Mesodermal cell (in vitro differentiated cells): Measurements from ENCODE around the gene GDI1.

Source experiments
- H3K27ac ChIP-seq: 2 replicates; pipeline ENCODE4 v1.7.0; 2013; ENCODE audit warnings: mild to moderate bottlenecking, low read depth, low read length, moderate library complexity; ENCODE audit not compliant: severe bottlenecking
- H3K36me3 ChIP-seq: 2 replicates; pipeline ENCODE4 v1.7.1; 2013; ENCODE audit warnings: mild to moderate bottlenecking, low read length, moderate library complexity; ENCODE audit not compliant: control insufficient read depth, insufficient read depth
- H3K4me1 ChIP-seq: one replicate; pipeline ENCODE4 v1.7.1; 2013; ENCODE audit warnings: mild to moderate bottlenecking, low read length; ENCODE audit not compliant: insufficient read depth, control insufficient read depth, poor library complexity, severe bottlenecking
- H3K4me3 ChIP-seq: 2 replicates; pipeline ENCODE4 v1.7.0; 2013; ENCODE audit warnings: low read length, control low read depth, mild to moderate bottlenecking; ENCODE audit not compliant: insufficient read depth, poor library complexity, severe bottlenecking; ENCODE audit errors: extremely low read depth
- H3K9me3 ChIP-seq: 2 replicates; pipeline ENCODE4 v1.7.1; 2013; ENCODE audit warnings: mild to moderate bottlenecking, low read length, moderate library complexity; ENCODE audit not compliant: control insufficient read depth
- WGBS, 2 experiments: methylation state at CpG; one replicate each; pipeline ENCODE4 v1.1.5; 2013; ENCODE audit warnings: missing lambda C conversion rate in 2 of 2; ENCODE audit not compliant: insufficient coverage in 2 of 2; 5-methylcytosine and 5-hydroxymethylcytosine counted together

Gene GDI1

DNA sequence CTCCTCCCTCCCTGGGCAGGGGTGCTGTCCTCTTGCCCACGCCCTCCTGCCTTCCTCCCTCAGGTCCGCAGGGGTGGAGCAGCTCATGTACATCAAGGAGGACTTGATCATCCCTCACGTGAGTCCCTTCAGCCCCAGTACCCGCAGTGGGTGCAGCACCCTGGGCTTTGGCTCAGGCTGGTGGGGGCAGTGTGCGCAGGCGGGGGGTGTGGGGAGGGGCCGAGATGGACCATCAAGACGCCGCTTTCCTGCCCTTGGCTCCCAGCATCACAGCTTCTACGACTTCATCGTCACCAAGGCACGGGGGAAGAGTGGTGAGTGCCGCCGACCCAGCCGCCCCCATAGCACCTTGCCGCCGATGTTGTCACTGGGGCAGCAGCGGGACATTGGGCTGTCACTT, 12.7 kb downstream of the GDI1 start:
- H3K27ac ChIP-seq = no peak overlapping the region
- H3K4me1 ChIP-seq = no peaks in the 10 kb centered on the region
- H3K36me3 ChIP-seq = peaks cover 53% of the 10 kb centered on the region
- no peaks in the 10 kb centered on the region for H3K9me3 ChIP-seq
- 96% methylated on average over 8 to 10 of the region's 18 CpGs for WGBS, 2 experiments
- H3K4me3 ChIP-seq = no peak overlapping the region

DNA sequence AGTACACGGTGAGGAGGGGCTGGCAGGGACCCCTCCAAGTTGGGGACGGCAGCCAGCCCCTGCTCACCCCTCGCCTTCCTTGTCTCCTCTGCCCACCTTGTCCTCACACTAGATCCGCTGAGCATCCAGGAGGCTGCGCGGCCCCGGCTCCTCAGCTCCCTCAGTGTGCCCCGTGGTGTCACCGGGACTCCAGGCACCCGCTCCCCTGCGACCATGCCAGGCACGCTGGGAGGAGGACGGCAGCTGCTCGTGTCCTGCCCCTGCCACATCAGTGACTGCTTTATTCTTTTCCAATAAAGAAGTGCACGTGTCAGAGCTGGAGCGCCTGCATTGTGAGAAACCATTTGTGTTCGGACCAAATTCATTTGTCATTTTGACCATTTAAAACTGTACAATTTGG, 13.4 kb downstream of the GDI1 start:
- Histone ChIP-seq H3K9me3 (no peaks in the 10 kb centered on the region), H3K27ac (no peak overlapping the region), H3K4me3 (no peak overlapping the region), H3K4me1 (no peaks in the 10 kb centered on the region), H3K36me3 (peaks cover 52% of the 10 kb centered on the region)
- WGBS, 2 experiments = 94 to 98% methylated on average over 11 to 16 of the region's 17 CpGs

DNA sequence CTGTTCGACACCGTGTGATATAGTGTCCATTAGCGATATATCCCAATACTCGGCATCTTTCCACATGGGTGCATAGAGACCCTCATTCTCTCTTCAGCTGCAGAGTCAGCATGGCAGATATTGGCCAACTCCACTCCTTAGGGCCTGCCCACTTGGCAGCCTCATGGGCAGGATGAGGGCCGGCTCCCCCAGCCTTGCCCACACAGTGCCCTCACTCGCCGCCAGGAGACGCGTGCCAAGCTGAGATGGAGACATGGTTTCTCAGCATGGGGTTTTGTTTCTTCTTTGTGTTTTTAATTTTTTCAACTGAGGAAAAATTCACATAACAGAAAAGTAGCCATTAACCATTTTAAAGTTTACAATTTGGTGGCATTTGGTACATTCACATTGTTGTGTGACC, 15.9 kb downstream of the GDI1 start:
- H3K36me3 ChIP-seq = peaks cover 36% of the 10 kb centered on the region
- no peaks in the 10 kb centered on the region for H3K4me1 ChIP-seq
- WGBS, 2 experiments = 98 to 100% methylated on average over 4 of the region's 9 CpGs
- H3K4me3 ChIP-seq = no peak overlapping the region
- no peaks in the 10 kb centered on the region for H3K9me3 ChIP-seq
- H3K27ac ChIP-seq = no peak overlapping the region

DNA sequence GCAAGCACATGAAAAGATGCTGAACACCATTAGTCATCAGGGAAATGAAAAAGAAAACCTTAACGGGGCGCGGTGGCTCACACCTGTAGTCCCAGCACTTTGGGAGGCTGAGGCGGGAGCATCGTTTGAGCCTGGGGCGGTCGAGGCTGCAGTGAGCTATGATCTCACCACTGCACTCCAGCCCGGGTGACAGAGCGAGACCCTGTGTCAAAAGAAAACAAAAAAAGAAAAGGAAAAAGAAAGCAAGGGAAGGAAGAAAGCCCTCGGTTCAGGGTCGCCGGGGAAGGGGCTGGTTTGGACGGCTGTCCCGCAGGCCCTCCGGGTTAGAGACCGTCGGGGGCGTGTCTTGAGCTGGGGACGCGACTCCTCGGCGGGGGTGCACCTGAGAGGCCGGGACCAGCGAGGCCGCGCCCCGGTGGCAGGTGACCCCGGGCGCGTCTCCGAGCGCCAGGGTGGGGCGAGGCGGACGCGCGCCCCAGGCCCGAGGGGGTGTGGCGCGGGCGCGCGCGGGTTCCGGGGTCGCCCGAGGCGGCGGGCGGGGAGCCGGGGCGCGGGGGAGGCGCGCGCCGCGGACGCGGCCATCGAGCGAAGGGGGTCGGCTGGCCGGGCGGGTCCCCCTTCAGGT, 20.6 kb downstream of the GDI1 start:
- Histone ChIP-seq H3K27ac (no peak overlapping the region), H3K4me1 (no peaks in the 10 kb centered on the region), H3K36me3 (peaks cover 26% of the 10 kb centered on the region), H3K4me3 (peak overlapping the region; percentile 66), H3K9me3 (no peaks in the 10 kb centered on the region)
- 8 to 63% methylated on average over 4 to 14 of the region's 65 CpGs for WGBS, 2 experiments

- 0% methylated on average over 11 to 18 of the region's 88 CpGs for WGBS, 2 experiments
- Histone ChIP-seq H3K27ac (no peak within 1 kb of the TSS), H3K4me1 (no peaks in the 10 kb centered on the region)
These were observed 21.4 kb downstream of the GDI1 start, which contains the start of gene PLXNA3 for GRCh38 chrX:154458116-154458953. TSS of gene PLXNA3 (plus strand) at chrX:154458281. CDS start at chrX:154460184, 1,903 bp downstream.

GRCh38 chrX:154458954-154459778, 22.2 kb downstream of the GDI1 start:
- Histone ChIP-seq H3K4me1 (no peaks in the 10 kb centered on the region), H3K9me3 (no peaks in the 10 kb centered on the region), H3K4me3 (peak overlapping the region; percentile 66), H3K27ac (no peak overlapping the region), H3K36me3 (peaks cover 27% of the 10 kb centered on the region)
- 43 to 48% methylated on average over 3 to 6 of the region's 15 CpGs for WGBS, 2 experiments

More at GRCh38 chrX:154458116-154458953, 21.4 kb downstream of the GDI1 start, which contains the start of gene PLXNA3:
- peak within 1 kb of the TSS; percentile 66 for H3K4me3 ChIP-seq
- no peaks in the 10 kb centered on the region for H3K9me3 ChIP-seq
- H3K36me3 ChIP-seq = peaks cover 26% of the 10 kb centered on the region

DNA sequence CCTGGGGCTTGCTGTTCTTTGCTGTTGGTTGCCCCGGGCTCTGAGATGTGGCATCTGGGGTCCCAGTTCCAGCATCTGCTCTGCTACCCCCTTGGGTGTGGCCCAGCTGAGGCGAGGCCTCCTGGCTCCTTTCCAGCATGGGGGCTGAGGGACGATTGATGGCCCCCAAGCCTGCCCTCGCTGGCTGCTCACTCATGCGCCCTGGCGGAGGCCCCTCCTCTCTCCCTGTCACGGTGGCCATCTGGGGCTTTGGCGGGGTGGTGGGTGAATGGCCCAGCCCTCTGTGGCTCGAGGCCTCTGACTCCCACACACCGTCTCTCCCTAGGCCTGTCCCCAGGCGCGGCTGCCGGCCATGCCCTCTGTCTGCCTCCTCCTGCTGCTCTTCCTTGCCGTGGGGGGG, 22.9 kb downstream of the GDI1 start:
- Histone ChIP-seq H3K36me3 (peaks cover 34% of the 10 kb centered on the region), H3K4me3 (peak overlapping the region; percentile 66), H3K27ac (no peak overlapping the region), H3K4me1 (no peaks in the 10 kb centered on the region), H3K9me3 (no peaks in the 10 kb centered on the region)
- whole genome bisulfite sequencing, 2 experiments = 80 to 81% methylated on average over 1 to 6 of the region's 14 CpGs

DNA sequence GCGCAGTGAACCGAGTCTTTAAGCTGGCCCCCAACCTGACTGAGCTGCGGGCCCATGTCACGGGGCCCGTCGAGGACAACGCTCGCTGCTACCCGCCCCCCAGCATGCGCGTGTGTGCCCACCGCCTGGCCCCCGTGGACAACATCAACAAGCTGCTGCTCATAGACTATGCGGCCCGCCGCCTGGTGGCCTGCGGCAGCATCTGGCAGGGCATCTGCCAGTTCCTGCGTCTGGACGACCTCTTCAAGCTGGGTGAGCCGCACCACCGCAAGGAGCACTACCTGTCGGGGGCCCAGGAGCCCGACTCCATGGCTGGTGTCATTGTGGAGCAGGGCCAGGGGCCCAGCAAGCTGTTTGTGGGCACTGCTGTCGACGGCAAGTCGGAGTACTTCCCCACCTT, 23.4 kb downstream of the GDI1 start:
- Histone ChIP-seq H3K27ac (no peak overlapping the region), H3K9me3 (no peaks in the 10 kb centered on the region), H3K36me3 (peaks cover 35% of the 10 kb centered on the region), H3K4me1 (no peaks in the 10 kb centered on the region), H3K4me3 (no peak overlapping the region)
- 94 to 95% methylated on average over 12 to 18 of the region's 26 CpGs for WGBS, 2 experiments

DNA sequence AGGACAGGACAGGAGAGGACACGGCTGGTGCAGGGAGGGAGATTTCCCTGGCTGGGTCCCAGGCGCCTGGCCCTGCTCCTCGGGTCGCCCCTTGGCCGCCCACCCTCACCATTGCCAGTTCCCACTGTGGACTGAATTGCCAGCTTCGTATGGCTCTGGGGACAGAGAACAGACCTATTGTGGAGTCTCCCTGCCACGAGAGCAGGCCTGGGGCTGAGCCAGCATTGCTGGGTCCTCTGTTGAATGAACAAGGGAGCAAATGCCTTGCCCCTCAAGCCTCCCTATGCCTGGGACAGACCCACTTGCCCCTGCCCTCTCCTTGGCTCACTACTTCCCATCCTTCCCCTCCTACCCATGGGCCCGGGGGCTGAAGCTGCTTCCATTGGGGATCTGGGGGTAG, 25.4 kb downstream of the GDI1 start:
- Histone ChIP-seq H3K4me1 (no peaks in the 10 kb centered on the region), H3K9me3 (no peaks in the 10 kb centered on the region), H3K27ac (no peak overlapping the region), H3K36me3 (peaks cover 38% of the 10 kb centered on the region), H3K4me3 (no peak overlapping the region)
- 100% methylated on average over 1 to 2 of the region's 8 CpGs for WGBS, 2 experiments

DNA sequence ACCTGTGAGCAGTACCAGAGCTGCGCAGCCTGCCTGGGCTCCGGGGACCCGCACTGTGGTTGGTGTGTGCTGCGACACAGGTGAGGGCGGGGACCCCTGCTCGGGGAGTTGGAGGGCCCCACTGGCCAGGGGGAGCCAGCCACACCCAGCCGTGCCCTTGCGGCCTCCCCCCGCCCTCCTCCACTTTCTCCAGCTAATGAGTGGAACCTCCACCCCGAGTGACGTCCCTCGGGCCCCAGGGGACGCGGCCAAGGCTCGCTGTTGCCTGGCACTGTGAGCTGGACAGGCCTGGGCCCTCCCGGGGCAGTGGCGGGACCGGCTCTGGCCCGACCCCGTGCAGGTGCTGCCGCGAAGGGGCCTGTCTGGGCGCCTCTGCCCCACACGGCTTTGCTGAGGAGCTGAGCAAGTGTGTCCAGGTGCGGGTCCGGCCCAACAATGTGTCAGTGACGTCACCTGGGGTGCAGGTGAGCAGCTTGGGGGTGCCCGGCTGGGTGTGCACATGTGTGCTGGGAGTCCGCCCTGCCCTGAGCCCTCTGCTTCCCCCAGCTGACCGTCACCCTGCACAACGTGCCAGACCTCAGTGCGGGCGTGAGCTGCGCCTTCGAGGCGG, 26.8 kb downstream of the GDI1 start:
- Histone ChIP-seq H3K4me3 (no peak overlapping the region), H3K4me1 (no peaks in the 10 kb centered on the region), H3K9me3 (no peaks in the 10 kb centered on the region), H3K36me3 (peaks cover 45% of the 10 kb centered on the region), H3K27ac (no peak overlapping the region)
- WGBS, 2 experiments = 91 to 97% methylated on average over 7 to 23 of the region's 36 CpGs
